GM19023 (cell line): ENCODE measurements around the gene MED23.

Experiments used
- ATAC-seq: cut with Tn5 transposase; IDR thresholded peaks from one replicate; pipeline ENCODE4 v1.9.1; 2021; ENCODE audit warnings: mild to moderate bottlenecking, moderate library complexity; ENCODE audit not compliant: unreplicated experiment

The MED23 gene

DNA sequence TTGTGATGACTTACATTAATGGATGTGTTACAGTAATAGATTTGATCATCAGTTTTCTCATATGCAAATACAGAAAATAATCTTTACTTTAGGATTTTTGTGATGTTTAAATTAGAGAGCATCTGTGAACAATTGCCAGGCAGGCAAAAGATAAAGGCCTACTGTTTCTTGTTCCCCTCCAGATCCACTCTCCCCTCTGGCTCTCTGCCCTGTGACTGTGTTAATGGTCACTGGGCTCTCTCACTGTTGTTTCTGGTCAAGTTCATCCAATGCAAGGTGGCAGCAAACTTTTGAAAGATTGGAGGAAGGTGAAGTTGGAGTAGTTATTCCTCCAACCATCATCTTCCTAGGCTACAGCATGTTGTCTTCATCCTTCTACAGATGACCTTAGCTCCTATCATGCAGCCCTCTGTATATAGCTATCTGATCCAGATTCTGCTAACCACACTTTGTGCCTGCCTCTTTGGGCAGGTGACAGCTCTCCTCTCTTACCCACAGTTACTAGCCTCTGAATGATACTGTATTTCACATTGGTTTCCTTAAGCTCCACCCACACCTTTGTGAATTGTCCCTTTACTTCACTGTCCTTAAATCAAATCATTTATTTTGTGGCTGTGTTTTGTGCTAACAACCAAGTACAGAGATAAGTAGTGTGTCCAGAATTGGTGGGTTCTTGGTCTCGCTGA, 103.9 kb downstream of the MED23 start:
- ATAC-seq: no peak
